Measurements from ENCODE around the gene MKLN1.

GRCh38 chr7:131284702-131285419, 42.8 kb upstream of the MKLN1 start:
- TF ChIP-seq, protein P1, sequence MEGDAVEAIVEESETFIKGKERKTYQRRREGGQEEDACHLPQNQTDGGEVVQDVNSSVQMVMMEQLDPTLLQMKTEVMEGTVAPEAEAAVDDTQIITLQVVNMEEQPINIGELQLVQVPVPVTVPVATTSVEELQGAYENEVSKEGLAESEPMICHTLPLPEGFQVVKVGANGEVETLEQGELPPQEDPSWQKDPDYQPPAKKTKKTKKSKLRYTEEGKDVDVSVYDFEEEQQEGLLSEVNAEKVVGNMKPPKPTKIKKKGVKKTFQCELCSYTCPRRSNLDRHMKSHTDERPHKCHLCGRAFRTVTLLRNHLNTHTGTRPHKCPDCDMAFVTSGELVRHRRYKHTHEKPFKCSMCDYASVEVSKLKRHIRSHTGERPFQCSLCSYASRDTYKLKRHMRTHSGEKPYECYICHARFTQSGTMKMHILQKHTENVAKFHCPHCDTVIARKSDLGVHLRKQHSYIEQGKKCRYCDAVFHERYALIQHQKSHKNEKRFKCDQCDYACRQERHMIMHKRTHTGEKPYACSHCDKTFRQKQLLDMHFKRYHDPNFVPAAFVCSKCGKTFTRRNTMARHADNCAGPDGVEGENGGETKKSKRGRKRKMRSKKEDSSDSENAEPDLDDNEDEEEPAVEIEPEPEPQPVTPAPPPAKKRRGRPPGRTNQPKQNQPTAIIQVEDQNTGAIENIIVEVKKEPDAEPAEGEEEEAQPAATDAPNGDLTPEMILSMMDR (IDR thresholded peaks at IDR 0.05; ENCODE audit: low read length) = peak; percentile 12; the same call in 1 of the 2 replicates
- no peak for TF ChIP-seq EZH2 (IDR thresholded peaks at IDR 0.05; ENCODE audit: borderline replicate concordance, low read length)

All from OCI-LY1 (cell line).